Ramos (cell line): ENCODE results near the gene PDE4D.

Source experiments
- in situ Hi-C: fragments of 300-500 bp; cut with MboI; formaldehyde crosslinking; loops from one replicate; pipeline ENCODE4 v1.14.3; 2022; ENCODE audit warnings: low sequenced_read_pairs; ENCODE audit not compliant: unreplicated experiment

PDE4D gene

DNA sequence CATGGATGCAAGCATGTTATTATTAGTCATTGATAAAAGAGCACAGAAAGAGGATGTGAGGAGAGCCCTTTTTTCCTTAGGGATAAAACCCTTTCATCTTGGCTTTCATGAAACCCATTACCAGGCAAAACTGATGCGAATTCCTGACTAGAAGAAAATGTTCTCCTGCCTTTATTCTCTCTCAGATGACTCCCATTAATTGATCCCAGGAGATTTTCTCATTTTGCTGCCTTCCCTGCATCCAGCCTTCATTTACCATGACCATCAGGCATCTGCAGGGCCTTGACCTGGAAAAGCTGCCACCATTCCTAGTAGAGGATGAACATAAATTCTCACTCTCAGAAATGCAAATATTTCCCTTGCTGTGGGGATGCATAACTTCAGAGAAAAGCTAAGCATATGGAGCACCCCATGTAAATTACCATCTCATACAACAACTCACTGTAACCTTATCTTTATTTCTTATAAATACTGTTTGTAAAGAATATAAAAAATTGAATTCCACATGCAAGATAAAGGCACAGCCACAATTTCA lies 176.5 kb downstream of the PDE4D start:
- in situ Hi-C loops: no loop called here

DNA sequence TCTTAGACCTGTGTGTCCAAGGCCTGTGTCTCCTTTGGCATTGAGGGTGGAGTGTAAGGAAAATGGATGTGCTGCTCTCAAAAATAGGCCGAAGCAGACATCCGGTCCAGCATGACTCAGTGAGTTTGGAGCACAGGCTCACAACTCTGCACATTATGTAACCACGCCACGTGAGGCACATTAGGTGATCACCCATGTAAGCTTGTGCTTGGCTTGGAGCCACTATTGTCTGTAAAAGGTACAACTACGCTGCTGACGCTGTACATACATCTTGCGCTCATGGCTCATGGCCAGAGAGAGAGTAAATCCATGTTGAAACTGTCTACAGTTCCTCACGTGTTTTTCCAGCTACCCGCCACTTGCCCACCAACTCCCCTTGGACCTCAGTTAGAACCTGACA lies 177.5 kb downstream of the PDE4D start:
- in situ Hi-C loops: no loop called here

DNA sequence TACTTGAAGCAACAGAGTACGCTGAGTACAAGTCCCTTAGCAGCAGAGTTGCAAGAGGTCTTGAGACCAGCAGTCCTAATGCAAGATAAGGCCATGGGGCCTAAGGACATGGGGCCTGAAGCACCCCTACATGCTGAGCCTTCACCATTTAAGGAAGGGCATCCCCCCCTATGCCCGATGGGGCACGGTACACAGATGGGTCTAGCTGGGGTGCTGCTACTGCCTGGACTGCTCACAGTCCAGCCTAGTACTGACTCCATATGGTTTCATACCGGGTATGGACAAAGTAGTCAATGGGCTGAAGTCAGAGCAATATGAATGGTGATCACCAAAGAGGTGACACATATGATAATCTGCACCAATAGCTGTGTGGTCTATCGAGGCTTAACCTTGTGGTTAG lies 178.3 kb downstream of the PDE4D start:
- in situ Hi-C loops: no loop called here

GRCh38 chr5:59713498-59713844 lies 180.1 kb downstream of the PDE4D start:
- in situ Hi-C loops: no loop called here

- in situ Hi-C loops: no loop called here
Measured at GRCh38 chr5:59712836-59713497, 180.6 kb downstream of the PDE4D start.

- in situ Hi-C loops: no loop called here
Measured at GRCh38 chr5:59711310-59711709, 182.2 kb downstream of the PDE4D start.

DNA sequence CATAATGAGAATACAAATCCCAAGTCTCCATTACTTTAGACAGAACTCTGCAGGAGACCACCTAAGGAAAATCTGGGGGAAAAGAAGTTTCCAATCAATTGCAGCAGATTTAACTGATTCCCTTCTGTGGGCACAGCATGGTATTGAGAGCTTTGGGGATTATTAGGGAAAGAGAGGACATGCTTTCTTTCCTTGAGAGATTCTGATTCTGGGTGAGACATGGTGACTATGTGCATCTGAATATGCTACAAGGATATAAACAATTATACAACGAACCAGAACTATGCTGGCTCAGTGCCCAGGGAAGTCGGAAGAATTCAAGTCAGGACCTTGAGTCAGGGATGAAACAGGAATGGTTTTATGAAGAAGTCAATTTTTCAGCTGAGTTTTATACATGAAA lies 183.7 kb downstream of the PDE4D start:
- in situ Hi-C loops: no loop called here

GRCh38 chr5:59709346-59709821 lies 184.1 kb downstream of the PDE4D start:
- in situ Hi-C loops: no loop called here

- in situ Hi-C loops: no loop called here
Measured at GRCh38 chr5:59704936-59705335, 188.6 kb downstream of the PDE4D start.

- in situ Hi-C loops: no loop called here
Measured at GRCh38 chr5:59703789-59704188, 189.7 kb downstream of the PDE4D start.

- in situ Hi-C loops: no loop called here
Measured at GRCh38 chr5:59698207-59699178, 195.0 kb downstream of the PDE4D start.

DNA sequence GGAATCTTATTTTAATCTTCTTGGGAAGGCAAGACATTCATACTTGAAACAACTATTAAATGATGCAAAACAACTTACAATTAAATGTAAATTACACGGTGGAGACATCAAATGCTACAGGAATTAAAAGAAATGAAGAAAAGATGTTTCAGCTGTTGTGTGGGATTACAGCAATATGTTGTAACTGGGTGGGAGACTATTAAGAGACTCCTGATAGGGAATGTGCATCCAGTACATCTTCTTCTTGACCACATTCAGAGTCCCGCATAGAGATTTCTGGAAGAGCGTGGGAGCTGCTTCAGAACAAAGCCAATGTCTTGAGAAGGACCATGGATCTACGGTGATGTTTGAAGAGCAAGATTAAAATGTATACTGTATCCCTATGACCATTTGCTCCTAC lies 199.1 kb downstream of the PDE4D start:
- in situ Hi-C loops: no loop called here

DNA sequence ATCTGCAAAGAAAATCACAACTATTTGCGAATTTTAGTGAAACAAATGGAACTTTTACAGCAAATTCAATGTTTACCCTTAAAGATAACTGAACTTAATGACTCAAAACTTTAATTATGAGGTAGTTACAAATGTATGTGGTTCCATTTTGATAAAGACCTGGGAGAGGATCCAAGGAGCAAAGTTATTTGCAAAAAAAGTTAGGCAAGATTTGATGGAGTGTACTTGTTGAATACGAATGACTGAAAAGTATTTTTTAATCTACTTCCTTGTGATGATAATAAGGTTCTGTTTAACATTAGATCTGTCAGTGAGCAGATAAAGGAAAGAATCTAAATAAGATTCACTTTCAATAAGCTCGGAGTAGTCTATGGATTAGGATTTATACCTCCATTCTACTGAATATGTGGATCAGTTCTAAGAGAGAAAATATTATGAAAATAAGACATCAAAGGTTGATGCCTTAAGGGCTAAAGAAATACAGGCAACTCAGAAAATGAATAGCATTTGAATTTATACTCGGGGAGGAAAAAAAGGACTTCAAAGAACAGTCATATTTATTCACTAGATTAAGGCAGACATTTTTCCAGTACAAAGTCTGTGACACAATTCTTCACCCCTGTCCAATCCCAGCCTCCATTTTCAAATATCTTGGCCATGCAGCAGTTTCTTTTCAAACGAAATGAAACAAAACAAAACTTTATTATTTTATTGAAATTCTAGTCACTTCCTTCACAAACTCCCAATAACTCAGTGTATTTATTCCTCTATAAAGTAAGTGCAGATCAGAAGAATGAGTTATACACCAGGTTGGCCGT lies 199.8 kb downstream of the PDE4D start:
- in situ Hi-C loops: no loop called here

GRCh38 chr5:59685793-59686192 lies 207.7 kb downstream of the PDE4D start:
- in situ Hi-C loops: no loop called here

DNA sequence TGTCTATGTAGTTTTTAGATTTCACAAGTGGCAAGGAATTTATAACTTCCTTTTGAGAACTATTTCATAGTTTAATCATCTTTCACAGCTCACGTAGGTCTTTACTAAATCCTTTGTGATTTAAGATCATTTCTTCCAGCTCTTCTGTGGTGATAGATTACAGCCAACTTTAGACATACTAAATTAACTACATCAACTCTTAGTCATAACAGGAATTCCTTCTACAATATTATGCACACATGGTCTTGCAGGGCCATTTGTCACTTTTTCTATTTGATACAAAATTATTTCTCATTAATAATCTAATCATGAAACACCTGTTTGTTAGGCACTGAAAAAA lies 208.4 kb downstream of the PDE4D start:
- in situ Hi-C loops: no loop called here

DNA sequence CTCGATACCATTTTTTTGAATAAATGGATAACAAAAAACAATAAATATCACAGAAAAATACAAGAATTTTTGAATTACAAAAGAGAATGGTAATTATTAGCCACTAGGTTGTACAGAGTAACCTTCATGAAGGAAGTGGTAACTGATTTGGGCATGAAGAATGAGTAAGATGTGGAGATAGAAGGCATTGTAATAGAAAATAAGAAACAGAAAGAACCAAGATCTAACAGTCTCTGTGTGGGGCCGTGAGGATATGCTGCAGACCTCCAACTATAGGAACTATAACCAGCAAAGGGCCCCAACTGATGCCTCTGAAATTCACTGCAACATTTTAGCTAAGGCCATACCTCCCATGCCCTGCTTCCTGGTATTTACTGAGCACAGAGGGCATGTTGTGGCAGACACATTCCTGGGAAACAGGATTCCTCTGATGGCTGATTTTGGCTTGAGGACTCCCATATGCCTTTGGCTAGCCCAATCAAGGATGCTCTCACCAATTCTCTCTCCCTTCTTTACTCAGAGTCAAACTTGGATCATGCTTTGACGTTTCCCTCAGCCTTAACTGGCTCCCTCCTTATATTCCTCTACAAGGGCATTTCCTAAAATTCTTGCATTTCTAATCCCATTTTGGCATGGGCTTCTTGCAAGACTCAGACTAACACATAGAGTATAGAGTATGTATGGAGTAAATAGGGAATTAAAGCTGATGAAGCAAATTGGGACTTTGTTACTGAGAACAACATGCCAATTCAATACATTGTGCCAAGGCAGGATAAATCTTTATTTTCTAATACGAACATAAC lies 208.9 kb downstream of the PDE4D start:
- in situ Hi-C loops: no loop called here

GRCh38 chr5:59683311-59683710 lies 210.2 kb downstream of the PDE4D start:
- in situ Hi-C loops: no loop called here

DNA sequence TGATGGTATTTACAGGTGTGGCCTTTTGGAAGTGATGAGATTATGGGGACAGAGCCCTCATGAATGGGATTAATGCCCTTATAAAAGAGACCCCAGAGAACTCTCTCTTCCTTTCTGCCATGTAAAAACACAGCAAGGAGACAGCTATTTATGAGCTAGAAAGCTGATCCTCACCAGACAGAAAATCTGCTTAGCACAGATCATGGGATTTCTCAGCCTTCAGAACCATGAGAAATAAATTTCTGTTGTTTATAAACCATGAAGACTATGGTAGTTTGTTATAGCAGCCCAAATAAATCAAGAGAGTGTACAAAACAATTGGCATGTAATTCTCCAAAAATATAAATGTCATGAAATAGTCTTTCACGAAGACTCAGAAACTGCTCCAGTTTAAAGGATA lies 211.0 kb downstream of the PDE4D start:
- in situ Hi-C loops: no loop called here

DNA sequence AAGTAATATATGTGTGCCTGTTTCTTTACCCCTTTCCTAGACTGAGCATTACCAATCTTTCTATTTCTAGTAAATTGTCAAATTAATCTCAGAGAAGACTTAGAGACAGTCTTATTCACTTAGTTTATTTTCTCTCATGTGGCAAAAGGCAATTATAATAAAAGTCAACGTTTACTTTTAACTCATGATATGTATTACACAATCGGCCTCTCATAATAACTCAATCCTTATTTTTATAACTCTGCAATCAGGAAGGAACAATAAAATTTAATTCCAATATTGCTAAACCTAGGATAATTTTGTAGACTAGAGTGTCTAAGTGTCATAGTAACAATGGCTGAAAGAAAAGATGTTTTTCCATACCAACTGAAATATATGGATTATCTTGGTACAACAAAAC lies 214.6 kb downstream of the PDE4D start:
- in situ Hi-C loops: no loop called here

GRCh38 chr5:59674763-59675162 lies 218.8 kb downstream of the PDE4D start:
- in situ Hi-C loops: no loop called here
